ENCODE results near the gene SPARC. TPM values are rescaled to one million over a fixed set of nuclear protein-coding genes. Genes with fewer than 3 reads are reported as not detected.

Gene SPARC
- total RNA-seq, 2 experiments from 2014 or later, result 0.78 to 0.80 TPM

GRCh38 chr5:151667083-151667482, 19.6 kb downstream of the SPARC start:
- H3K4me1 ChIP-seq (ENCODE audit: insufficient read depth, low read length), result no peaks in the 10 kb centered on the region
- H3K9me3 Mint-ChIP-seq, result no peaks in the 10 kb centered on the region

DNA sequence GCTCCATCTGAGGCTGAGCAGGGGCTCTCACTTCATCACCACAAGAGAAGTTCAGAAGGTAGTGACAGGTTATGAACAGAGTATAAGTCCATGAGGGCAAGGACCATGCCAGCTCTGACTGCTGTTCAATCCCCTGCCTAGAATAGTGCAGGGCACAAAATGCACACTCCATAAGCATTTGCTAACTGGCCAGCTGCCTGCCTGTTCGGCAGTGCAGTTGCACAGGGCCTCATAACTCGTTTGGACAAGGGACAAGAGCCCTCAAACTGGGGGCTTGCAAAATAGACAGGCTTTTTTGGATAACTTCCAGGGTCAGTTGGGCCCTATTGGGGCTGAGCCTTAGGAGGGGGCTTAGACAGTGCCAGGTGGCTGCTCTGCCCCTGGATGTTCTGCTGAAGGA, 21.1 kb downstream of the SPARC start:
- CTCF ChIA-PET, result no interaction called here

More at GRCh38 chr5:151667083-151667482, 19.6 kb downstream of the SPARC start:
- intact Hi-C loops (cut with DNase I, micrococcal nuclease), result no loop called here
- ATAC-seq (ENCODE audit: poor library complexity) (no peak), DNase-seq (no peak)
- H3K4me3 Mint-ChIP-seq, result no peak overlapping the region
- ChIA-PET POLR2A (no interaction called here), CTCF (no interaction called here)
- no peak overlapping the region for H3K27ac ChIP-seq (ENCODE audit: low read depth in 1 of 2, low read length in 2 of 2)
- H3K36me3 ChIP-seq (ENCODE audit: insufficient read depth, low read length), result no peaks in the 10 kb centered on the region
- no peaks in the 10 kb centered on the region for H3K36me3 Mint-ChIP-seq (ENCODE audit: low read depth)
- TF ChIP-seq, protein P1, sequence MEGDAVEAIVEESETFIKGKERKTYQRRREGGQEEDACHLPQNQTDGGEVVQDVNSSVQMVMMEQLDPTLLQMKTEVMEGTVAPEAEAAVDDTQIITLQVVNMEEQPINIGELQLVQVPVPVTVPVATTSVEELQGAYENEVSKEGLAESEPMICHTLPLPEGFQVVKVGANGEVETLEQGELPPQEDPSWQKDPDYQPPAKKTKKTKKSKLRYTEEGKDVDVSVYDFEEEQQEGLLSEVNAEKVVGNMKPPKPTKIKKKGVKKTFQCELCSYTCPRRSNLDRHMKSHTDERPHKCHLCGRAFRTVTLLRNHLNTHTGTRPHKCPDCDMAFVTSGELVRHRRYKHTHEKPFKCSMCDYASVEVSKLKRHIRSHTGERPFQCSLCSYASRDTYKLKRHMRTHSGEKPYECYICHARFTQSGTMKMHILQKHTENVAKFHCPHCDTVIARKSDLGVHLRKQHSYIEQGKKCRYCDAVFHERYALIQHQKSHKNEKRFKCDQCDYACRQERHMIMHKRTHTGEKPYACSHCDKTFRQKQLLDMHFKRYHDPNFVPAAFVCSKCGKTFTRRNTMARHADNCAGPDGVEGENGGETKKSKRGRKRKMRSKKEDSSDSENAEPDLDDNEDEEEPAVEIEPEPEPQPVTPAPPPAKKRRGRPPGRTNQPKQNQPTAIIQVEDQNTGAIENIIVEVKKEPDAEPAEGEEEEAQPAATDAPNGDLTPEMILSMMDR (IDR thresholded peaks at IDR 0.05), result no peak
- H3K9me3 ChIP-seq (ENCODE audit: control insufficient read depth in 1 of 2, insufficient read depth in 1 of 2, low read length in 2 of 2), result no peaks in the 10 kb centered on the region
- H3K27ac Mint-ChIP-seq, result no peak overlapping the region
- no peaks in the 10 kb centered on the region for H3K27me3 Mint-ChIP-seq
- no peaks in the 10 kb centered on the region for H3K27me3 ChIP-seq (ENCODE audit: control insufficient read depth in 1 of 2, insufficient read depth in 2 of 2, low read length in 2 of 2)
- no peak overlapping the region for H3K4me3 ChIP-seq (ENCODE audit: low read length)
- H3K4me1 Mint-ChIP-seq (ENCODE audit: low read depth), result peaks cover 9% of the 10 kb centered on the region

DNA sequence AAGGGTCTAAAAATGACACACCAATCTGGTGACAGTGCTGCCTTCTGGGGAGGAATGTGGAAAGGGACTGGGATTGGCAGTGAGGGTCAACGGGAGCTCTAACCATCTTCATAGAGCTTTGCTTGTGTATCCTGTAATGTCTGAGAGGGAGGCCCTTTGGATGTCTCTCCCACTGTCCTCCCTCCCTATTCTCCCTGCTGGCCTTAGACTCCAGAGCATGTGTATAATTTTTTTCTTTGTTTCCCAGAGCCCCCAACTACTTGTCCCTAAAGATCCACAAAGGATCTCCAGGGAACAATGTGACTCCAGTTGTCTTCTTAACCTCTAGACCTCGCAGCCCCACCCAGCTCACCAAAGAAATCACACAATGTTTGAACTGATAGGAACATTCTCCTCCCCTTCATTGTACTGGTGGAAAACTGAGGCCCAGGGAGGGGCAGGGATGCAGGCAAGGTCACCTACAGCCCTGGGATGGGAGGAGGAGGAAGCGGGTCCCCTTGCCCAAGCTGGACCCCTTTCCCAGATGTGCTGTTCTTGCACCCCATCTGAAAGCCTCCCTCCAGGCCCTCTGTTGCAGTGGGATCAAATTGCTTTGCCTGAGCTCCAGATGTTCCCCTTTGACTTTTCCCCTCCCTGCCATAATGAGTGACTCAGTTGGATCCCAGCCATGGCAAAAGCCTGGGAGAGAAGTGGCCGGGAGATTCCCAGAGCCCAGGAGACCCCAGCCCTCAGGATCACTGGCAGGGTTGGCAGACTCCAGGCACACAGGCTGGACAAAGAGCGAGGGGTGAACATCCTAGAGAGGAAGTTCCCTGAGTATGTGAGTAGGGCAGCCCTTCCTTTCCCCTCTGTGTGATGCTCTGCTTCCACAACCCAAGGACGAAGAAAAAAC, 21.8 kb downstream of the SPARC start:
- intact Hi-C loops (cut with DNase I, micrococcal nuclease), result loop anchor here in 1 of 2 experiments (5.0 kb wide), 1 partner anchor 682 kb away; no protein-coding TSS in a partner anchor
- Histone ChIP-seq H3K9me3 (ENCODE audit: control insufficient read depth in 1 of 2, insufficient read depth in 1 of 2, low read length in 2 of 2) (no peaks in the 10 kb centered on the region), H3K4me1 (ENCODE audit: insufficient read depth, low read length) (no peaks in the 10 kb centered on the region), H3K36me3 (ENCODE audit: insufficient read depth, low read length) (no peaks in the 10 kb centered on the region), H3K4me3 (ENCODE audit: low read length) (no peak overlapping the region), H3K27me3 (ENCODE audit: control insufficient read depth in 1 of 2, insufficient read depth in 2 of 2, low read length in 2 of 2) (no peaks in the 10 kb centered on the region), H3K27ac (ENCODE audit: low read depth in 1 of 2, low read length in 2 of 2) (no peak overlapping the region)
- no peak for ATAC-seq (ENCODE audit: poor library complexity)
- Mint-ChIP-seq H3K36me3 (ENCODE audit: low read depth) (no peaks in the 10 kb centered on the region), H3K4me3 (no peak overlapping the region), H3K27me3 (no peaks in the 10 kb centered on the region), H3K27ac (no peak overlapping the region), H3K9me3 (no peaks in the 10 kb centered on the region), H3K4me1 (ENCODE audit: low read depth) (peaks cover 9% of the 10 kb centered on the region)
- CTCF ChIA-PET, result no interaction called here
- no peak for DNase-seq
- POLR2A ChIA-PET, result no interaction called here
- TF ChIP-seq, protein P1 (IDR thresholded peaks at IDR 0.05), result no peak

More for the DNA sequence above, 21.1 kb downstream of the SPARC start:
- ATAC-seq (ENCODE audit: poor library complexity) (no peak), DNase-seq (no peak)
- Histone ChIP-seq H3K36me3 (ENCODE audit: insufficient read depth, low read length) (no peaks in the 10 kb centered on the region), H3K27me3 (ENCODE audit: control insufficient read depth in 1 of 2, insufficient read depth in 2 of 2, low read length in 2 of 2) (no peaks in the 10 kb centered on the region), H3K4me3 (ENCODE audit: low read length) (no peak overlapping the region), H3K4me1 (ENCODE audit: insufficient read depth, low read length) (no peaks in the 10 kb centered on the region), H3K27ac (ENCODE audit: low read depth in 1 of 2, low read length in 2 of 2) (no peak overlapping the region), H3K9me3 (ENCODE audit: control insufficient read depth in 1 of 2, insufficient read depth in 1 of 2, low read length in 2 of 2) (no peaks in the 10 kb centered on the region)
- Mint-ChIP-seq H3K4me3 (no peak overlapping the region), H3K9me3 (no peaks in the 10 kb centered on the region), H3K36me3 (ENCODE audit: low read depth) (no peaks in the 10 kb centered on the region), H3K27ac (no peak overlapping the region), H3K27me3 (no peaks in the 10 kb centered on the region), H3K4me1 (ENCODE audit: low read depth) (peaks cover 9% of the 10 kb centered on the region)
- intact Hi-C loops (cut with DNase I, micrococcal nuclease), result no loop called here
- TF ChIP-seq, protein P1 (IDR thresholded peaks at IDR 0.05), result no peak
- POLR2A ChIA-PET, result no interaction called here

Data from CD4-positive, alpha-beta T cell (primary cell).